Central memory CD4-positive, alpha-beta T cell (primary cell): ENCODE results near the gene PTPRF.

ENCODE experiments used
- DNase-seq: peaks from one replicate; pipeline ENCODE4 v3.0.0; 2022

Gene PTPRF

DNA sequence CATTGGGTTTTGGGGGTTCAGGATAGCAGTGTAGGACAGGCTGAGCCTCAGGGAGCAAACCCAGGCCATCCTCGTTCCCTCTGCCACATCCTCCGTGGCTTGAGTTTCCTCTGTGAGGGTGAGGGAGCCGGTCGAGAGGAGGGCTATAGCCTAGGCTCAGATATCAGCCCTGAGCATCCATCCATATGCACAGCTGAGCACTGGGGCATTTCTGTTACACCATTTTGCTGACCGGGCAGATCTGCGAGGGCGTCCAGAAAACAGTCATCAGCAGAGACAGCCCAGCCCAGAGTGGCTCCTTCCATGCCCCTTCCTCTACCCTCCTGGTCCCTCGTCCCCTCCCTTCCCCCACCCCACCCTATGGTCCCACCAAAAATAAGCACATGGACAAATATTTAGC, 53.5 kb downstream of the PTPRF start:
- no peak for DNase-seq

DNA sequence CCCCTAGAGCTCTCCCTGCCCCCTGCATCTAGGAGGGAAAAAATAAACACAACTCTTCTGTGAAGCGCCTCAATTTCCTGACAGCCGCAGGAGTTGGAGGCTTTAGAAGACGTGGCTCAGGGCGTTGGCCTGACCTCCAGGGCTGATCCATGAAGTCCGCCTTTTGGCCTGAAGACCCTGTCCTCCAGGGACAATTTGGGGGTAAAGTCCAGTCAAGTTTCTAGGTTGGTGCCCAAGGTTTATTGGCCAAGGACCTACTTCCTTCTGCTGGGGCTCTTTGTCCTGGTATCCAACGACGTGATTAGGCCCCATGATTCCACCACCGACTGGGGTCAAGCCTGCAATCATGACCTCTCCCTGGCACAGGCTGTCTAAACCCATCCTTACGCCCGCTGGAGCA, 54.9 kb downstream of the PTPRF start:
- no peak for DNase-seq

DNA sequence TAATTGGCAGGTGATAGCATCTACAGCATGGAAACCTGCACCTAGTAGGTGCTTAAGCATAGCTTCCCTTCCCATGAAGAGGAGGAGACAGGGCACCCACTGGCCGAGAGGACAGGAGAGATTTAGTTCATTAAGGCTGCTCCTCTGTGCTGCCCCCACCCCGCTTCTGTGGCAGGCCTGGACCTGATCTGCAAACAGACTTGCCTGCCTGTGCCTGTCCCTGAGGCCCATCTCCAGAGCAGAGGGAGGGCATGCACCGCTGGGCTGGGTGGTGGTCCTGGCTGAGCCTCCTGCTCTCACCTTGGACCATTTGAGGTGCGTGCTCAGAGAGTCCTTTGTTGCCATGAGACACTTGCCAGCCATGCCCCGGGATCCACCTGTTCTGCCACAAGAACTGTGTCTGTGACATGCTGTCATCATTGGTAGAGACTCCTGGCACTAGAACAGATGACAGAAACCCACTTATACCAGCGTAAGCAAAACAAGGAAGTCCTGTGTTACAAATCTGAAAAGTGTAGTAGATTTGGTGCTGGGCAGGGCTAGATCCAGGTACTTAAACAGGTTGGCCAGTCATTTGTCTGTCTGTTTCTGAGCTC, 55.6 kb downstream of the PTPRF start:
- no peak for DNase-seq

DNA sequence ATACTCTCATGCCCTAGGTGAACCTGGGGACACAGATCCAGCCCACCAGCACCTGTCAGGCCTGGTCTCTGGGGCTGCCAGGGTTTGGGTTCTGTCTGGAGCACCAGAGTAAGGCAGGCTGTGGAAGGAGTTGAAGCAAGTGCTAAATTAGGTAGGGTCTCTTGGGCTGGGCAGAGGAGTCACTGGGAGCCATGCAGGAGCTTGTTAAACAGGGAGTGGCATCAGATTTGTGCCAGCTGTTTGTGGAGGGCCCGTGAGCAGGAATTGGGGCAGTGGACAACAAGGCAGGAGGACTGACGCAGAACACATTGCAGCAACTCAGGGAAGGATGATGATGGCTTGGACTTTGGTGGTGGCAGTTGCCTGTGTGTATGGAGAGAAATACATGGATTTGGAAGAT, 56.3 kb downstream of the PTPRF start:
- no peak for DNase-seq

DNA sequence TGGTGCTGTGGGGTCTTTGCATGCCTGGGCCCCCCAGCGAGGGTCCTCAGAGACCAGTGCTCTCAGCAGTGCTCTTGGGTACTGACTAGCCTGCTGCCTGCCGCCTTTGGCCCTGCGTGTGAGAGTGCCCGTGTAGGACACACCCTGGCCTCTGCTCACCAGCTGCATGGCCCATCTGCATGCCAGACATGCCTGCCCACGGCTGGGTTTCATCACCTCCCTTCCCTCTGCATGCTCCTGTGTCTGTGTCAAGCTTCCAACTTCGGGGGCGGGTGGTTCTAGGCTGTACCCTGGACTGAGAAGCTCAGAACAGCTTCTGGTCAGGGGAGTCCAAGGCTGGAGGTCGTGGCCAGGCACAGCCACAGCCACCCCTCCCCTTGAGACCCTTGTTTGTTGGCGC, 56.9 kb downstream of the PTPRF start:
- DNase-seq = no peak

DNA sequence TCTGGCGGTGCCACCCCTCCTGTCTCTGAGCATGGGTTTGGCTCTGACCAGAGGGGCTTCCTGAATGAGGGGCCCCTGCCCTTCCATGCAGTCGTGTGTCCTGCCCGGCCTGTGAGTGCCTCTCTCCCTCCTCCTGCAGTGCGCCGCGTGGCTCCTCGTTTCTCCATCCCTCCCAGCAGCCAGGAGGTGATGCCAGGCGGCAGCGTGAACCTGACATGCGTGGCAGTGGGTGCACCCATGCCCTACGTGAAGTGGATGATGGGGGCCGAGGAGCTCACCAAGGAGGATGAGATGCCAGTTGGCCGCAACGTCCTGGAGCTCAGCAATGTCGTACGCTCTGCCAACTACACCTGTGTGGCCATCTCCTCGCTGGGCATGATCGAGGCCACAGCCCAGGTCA, 57.9 kb downstream of the PTPRF start:
- no peak for DNase-seq

DNA sequence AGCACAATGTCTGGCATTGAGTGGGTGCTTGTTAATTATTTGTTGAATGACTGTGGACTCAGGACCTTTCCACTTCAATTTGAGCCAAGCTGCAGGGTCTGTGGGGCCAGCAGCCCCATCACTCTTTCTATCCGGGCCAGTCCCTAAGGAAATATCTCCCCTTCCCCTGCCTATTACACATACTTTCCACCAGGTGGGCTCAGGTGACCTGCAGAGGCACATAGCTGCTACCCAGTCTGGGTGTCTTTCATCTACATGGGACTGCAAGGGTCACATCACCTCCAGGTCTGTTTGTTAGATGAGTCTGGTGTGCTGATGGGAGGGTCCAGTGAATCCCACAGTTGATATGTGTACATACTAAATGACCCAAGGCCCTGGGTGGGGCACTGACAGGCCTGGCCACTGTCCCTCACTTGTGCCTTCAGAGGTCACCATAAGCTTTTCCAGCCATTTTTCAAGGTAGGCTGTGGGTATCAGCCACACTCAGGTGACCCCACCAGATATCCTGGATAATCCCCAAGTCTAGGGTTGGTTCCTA, 59.8 kb downstream of the PTPRF start:
- no peak for DNase-seq

DNA sequence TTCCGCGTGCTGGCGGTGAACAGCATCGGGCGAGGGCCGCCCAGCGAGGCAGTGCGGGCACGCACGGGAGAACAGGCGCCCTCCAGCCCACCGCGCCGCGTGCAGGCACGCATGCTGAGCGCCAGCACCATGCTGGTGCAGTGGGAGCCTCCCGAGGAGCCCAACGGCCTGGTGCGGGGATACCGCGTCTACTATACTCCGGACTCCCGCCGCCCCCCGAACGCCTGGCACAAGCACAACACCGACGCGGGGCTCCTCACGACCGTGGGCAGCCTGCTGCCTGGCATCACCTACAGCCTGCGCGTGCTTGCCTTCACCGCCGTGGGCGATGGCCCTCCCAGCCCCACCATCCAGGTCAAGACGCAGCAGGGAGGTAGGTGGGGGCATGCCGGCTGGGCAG, 60.5 kb downstream of the PTPRF start:
- no peak for DNase-seq

DNA sequence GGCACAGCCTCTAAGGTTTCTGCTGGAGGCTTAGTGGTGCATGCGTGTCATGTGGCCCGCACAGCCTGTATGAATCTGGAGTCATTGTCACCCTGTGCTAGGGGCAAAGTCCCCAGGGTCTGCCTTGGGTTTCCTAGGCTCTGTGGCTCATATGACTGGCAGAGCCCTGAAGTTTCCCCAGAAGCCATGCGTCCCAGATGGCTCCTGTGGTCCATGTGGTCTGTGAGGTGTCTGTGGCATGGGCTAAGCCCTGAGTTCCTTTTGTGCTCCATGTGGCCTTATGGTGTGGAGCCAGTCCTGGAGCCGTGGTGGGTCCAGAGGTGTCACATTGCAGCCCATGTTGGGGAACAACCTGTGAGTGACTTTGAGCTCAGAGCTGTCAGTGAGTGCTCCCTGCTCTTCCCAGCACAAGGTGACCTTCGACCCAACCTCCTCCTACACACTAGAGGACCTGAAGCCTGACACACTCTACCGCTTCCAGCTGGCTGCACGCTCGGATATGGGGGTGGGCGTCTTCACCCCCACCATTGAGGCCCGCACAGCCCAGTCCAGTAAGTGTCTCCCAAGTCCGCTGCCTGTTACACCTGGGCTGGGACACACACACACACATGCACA, 61.5 kb downstream of the PTPRF start:
- no peak for DNase-seq

DNA sequence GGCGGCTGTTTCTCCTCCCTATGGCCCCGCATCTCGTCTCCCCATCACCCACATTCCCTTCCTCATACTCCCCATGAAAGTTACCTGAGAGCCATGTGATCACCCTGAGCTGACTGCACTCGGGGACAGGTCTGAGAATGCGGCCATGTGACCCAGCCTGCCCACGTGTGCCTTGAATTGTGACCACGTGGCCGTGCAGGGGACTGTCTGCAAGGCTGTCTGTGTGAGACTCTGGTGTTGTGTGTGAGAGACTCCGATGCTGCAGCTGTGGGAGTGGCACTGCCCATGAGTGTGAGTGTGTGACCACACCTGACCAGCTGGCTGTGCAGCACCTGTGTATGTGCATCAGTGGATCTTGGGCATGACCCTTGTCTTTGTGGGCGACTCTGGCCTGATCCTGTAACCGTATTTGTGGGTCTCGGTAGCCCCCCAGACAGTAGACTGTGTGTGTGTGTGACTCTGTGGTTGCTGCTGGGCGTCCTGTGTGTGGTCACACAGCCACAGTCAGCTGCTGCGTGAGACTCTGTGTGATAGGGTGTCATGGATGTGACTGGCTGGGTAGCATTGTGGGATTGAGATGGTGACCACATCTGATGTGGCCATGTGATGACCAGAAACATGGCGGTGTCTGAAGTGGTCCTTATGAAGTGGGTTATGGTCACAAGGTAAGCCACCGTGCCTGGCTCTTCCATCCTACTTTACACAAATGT, 62.4 kb downstream of the PTPRF start:
- no peak for DNase-seq

DNA sequence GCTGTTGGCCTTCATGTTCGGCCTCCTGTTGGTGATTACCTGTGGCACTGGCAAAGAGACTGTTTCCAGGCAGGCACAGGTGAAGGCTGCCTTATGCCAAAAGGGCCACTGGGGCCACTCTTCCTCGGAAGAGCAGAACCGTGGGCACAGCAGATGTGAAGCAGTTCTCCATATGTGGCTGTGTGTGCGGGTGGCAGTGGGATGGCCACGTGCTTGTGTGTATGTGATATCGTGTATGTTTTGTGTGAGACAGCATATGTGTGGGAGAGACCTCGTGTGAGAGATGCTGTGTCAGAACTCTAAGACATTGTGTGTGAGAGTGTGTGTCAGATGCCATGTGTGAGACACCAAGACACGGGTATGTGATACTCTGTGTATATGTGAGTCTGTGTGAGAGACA, 65.9 kb downstream of the PTPRF start:
- DNase-seq = no peak

DNA sequence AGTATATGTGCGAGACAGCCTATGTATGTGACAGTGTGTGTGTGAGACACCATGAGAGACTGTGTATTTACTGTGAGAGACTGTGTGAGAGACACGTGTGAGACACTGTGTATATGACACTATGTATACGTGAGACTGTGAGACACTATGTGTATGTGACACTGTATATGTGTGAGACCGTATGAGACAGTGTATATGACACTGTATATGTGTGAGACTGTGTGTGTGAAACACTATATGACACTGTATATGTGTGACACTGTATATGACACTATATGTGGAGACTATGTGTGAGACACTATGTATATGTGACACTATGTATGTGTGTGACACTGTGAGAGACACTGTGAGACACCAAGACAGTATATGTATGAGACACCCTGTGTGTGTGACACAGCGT, 66.3 kb downstream of the PTPRF start:
- DNase-seq = no peak

DNA sequence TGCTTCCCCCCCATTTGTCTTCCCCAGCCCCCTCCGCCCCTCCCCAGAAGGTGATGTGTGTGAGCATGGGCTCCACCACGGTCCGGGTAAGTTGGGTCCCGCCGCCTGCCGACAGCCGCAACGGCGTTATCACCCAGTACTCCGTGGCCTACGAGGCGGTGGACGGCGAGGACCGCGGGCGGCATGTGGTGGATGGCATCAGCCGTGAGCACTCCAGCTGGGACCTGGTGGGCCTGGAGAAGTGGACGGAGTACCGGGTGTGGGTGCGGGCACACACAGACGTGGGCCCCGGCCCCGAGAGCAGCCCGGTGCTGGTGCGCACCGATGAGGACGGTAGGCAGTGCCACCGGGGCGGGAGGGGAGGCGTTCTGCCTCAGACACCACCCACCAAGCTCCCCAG, 67.0 kb downstream of the PTPRF start:
- DNase-seq = no peak

DNA sequence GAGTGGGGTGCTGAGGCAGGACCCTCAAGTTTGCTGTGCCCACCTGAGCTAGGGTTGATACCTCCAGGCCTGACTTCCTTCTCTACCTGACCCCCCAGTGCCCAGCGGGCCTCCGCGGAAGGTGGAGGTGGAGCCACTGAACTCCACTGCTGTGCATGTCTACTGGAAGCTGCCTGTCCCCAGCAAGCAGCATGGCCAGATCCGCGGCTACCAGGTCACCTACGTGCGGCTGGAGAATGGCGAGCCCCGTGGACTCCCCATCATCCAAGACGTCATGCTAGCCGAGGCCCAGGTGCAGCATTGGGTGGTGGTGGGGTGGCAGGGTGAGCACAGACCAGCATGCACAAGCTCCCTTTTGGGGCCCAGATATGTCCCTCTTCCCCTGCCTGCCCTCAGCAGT, 67.9 kb downstream of the PTPRF start:
- DNase-seq = no peak

DNA sequence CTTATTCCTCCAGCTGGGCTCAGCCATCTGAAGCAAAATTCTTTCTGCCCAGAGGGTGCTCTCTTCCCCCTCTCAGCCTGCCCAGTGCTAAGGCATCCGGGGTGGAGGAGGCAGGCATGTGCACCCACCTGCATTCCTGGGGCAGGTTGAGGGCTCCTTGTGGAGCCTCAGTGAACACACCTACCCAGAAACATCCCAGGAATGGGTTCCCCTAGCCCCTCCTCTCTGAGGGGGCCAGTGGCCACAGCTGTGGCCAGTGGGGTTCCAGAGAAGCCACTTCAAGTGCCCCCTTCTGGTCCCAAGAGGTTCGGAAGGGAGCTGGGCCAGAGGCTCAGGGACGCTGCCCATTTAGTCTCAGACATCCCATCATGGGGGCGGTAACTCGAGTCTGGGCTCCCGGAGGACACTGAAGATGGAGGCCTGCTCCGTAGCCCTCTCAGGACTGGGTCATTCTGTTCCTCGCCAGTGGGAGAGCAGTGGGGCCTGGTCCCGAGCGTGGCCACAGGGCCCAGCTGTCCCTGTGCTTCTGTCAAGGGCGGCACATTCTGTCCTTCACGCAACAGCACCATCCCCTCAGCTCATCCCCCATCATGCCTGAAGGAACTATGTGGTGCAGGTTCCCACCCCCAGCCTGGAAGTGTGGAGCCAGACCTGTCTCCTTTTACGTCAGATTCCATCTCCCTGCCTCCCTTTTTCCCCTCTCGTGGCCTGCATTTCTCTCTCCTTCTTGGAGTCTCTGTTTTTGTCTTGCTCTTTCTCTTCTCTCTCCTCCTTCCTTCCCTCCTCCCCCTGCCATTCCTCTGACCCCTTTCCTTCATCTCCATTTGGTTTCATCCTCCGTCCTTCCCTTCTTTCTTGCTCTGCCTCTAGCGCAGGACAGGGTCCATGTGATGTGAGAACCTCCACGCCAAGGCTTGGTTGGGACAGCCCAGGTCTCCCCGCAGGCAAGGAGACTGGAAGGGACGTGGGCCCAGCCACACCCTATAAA, 69.6 kb downstream of the PTPRF start:
- DNase-seq = no peak

DNA sequence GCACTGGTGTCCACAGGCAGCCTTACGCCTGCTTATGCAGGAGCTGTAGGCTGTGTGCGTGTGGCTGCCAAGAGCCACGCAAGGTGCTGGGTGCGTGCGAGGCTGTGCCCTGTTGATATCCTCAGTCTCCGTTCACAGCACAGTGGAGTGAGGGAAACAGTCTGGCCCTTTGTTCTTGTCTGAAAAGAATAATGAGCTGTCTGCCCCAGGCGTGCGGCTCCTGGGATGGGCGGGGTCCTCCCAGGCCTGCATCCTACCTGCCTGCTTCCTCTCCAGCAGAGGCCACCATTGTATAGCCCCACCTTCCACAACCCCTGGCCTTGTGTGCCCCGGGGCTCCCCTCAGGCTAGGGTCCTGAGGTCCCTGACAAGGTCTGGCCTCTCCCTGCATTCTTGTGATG, 72.3 kb downstream of the PTPRF start:
- no peak for DNase-seq

DNA sequence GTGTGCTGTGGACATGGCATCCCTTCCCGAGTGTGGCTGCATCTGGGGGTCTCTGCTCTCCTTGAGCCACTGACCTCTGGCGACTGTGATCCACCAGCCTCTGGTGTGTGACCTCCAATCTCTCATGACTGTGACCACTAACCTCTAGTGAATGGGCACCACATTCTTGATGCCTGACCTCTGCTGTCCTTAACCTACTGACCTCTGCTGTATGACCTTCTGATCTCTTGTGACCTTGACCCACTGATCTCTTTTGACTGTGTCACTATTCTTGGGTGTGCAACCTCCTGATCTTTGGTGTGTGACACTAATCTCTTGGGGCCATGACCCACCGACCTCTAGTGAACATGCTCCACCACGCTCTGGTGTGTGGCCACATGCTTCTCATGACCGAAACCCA, 73.5 kb downstream of the PTPRF start:
- no peak for DNase-seq

DNA sequence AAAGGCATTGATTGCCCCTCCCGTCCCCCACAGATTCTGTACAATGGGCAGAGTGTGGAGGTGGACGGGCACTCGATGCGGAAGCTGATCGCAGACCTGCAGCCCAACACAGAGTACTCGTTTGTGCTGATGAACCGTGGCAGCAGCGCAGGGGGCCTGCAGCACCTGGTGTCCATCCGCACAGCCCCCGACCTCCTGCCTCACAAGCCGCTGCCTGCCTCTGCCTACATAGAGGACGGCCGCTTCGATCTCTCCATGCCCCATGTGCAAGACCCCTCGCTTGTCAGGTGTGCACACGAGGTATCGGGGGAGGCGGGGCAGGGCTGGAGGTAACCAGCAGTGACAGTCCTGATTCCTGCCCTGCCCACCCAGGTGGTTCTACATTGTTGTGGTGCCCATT, 74.5 kb downstream of the PTPRF start:
- no peak for DNase-seq

DNA sequence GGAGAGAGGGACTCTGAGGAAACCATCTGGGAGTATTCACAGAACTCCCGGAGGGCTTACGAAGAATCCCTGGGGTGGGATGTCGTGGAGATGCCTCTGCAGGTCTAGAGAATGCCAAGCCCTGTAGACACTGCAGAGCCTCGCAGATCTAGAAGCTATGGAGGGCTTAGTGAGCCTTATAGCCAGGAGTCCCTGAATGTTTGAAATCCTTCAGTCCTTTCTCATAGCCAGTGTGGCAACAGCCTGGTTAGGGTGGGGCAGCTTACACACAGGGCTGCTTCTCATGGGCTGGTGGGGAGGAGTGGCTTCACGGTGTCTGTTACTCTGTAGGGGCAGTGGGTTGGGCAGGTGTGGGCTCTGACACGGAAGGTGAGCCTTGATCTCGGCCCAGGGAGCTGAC, 75.1 kb downstream of the PTPRF start:
- no peak for DNase-seq

DNA sequence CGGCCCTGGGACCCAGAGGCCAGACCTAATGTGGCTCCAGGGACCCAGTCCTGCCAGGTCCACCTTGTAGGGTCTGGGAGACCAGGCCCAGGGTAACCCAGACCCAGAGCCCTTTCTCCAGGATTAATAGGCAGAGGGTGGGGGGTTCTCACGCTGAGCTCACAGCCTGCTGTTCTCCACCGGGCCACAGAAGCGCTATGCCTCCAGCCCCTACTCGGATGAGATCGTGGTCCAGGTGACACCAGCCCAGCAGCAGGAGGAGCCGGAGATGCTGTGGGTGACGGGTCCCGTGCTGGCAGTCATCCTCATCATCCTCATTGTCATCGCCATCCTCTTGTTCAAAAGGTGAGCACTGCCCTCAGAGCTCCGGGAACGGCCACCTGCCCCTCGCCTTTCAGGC, 75.9 kb downstream of the PTPRF start:
- no peak for DNase-seq

DNA sequence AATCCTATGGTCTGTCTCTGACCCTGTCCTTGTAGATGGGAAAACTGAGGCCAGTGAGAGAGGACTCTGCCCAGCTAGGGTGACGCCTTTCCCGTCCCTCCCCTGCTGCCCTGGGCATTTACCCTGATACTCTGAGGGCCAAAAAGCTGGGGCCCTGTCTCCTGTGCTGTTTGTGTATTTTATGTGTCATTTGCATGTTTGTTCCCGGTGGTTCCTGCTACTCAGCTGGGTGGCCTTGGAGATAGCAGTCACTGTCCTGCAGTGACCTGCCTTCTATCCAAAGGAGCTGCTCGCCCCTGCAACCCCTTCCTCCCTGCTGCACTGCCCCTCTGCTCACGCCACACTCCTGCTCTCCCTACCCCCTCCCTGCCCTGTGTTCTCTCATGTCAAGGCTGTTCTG, 78.1 kb downstream of the PTPRF start:
- no peak for DNase-seq

DNA sequence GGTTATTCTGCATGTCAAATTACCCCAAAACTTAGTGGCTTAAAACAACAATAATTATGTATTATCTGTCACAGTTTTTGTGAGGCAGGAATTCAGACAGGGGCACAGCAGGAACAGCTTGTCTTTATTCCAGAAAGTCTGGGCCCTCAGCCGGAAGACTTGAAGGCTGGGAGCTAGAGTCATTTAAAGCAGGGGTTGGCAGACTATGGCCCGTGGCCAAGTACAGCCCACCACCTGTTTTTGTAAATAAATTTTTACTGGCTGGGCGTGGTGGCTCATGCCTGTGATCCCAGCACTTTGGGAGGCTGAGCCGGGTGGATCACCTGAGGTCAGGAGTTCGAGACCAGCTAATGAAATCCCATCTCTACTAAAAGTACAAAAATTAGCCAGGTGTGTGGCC, 79.7 kb downstream of the PTPRF start:
- no peak for DNase-seq

DNA sequence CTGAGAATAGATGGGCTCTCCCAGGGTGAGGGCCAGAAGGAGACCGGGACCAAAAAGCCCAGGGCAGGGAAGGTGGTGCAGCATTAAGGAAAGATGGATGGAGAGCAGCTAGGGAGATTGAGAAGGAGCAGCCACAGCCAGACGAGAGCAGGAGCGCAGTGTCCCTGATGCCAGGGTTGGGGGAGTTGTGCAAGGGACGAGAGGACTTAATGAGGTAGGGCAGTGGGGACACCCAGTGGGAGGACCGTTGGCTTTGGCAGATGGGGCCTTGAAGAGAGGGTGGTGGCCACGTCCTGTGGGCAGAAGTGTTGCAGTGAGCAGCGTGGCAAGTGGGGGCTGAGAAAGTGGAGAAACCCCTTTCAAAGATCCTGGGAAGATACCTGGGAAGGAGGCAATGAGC, 81.3 kb downstream of the PTPRF start:
- DNase-seq = no peak
